Calu3 (cell line): Measurements from ENCODE around the gene CEND1. TPM values are rescaled to one million over a fixed set of nuclear protein-coding genes. Genes with fewer than 3 reads are reported as not detected.
"Not testable (repeated sequence)": the region's sequence is repeated elsewhere in the genome, so short reads cannot be mapped to it uniquely, and the experiment has no call there.

Experiments used
- BruUV-seq: library from RNA; stranded (reverse); fragments of 400-500 nt; replicated peaks from 2 replicates; lab custom pipeline; 2021; lab: Mats Ljungman, UMichigan
- CTCF ChIA-PET: fragments of 300-600 bp; sonication (Branson Sonifier 250); formaldehyde crosslinking; loops from one replicate; lab custom pipeline; 2022; ENCODE audit warnings: antibody characterized with exemption; lab: Charles Lee
- DNase-seq: peaks from one replicate; pipeline ENCODE4 v3.0.0; 2022
- H3K27ac Mint-ChIP-seq: one replicate; pipeline ENCODE4 v1.8.0; 2022; ENCODE audit warnings: mixed read lengths; ENCODE audit not compliant: unreplicated experiment
- H3K27me3 Mint-ChIP-seq: one replicate; pipeline ENCODE4 v1.8.0; 2022; ENCODE audit warnings: mixed read lengths; ENCODE audit not compliant: unreplicated experiment
- H3K36me3 Mint-ChIP-seq: one replicate; pipeline ENCODE4 v1.8.0; 2022; ENCODE audit warnings: mild to moderate bottlenecking, moderate library complexity, mixed read lengths; ENCODE audit not compliant: insufficient read depth, unreplicated experiment
- H3K4me1 Mint-ChIP-seq: one replicate; pipeline ENCODE4 v1.8.0; 2022; ENCODE audit warnings: mild to moderate bottlenecking, low read depth, mixed read lengths; ENCODE audit not compliant: unreplicated experiment
- H3K4me3 Mint-ChIP-seq: one replicate; pipeline ENCODE4 v1.8.0; 2022; ENCODE audit warnings: mild to moderate bottlenecking, low read depth, moderate library complexity, mixed read lengths; ENCODE audit not compliant: unreplicated experiment
- H3K9me3 Mint-ChIP-seq: one replicate; pipeline ENCODE4 v1.8.0; 2022; ENCODE audit warnings: low read depth, mixed read lengths; ENCODE audit not compliant: unreplicated experiment
- intact Hi-C: fragments of 100-400 bp; cut with micrococcal nuclease; formaldehyde crosslinking; loops from one replicate; pipeline ENCODE4 v1.10.0; 2022; ENCODE audit not compliant: unreplicated experiment
- total RNA-seq: library from RNA; stranded (reverse); gene quantifications from 2 replicates; pipeline ENCODE4 v1.2.3, GENCODE V29; 2022
- TF ChIP-seq, protein P1 (sequence below): fragments of 200-600 bp; IDR thresholded peaks from one replicate; pipeline ENCODE4 v1.8.0; 2022; ENCODE audit warnings: antibody characterized with exemption; ENCODE audit not compliant: unreplicated experiment

CEND1 gene
- total RNA-seq, 1 experiment from 2014 or later: not detected

DNA sequence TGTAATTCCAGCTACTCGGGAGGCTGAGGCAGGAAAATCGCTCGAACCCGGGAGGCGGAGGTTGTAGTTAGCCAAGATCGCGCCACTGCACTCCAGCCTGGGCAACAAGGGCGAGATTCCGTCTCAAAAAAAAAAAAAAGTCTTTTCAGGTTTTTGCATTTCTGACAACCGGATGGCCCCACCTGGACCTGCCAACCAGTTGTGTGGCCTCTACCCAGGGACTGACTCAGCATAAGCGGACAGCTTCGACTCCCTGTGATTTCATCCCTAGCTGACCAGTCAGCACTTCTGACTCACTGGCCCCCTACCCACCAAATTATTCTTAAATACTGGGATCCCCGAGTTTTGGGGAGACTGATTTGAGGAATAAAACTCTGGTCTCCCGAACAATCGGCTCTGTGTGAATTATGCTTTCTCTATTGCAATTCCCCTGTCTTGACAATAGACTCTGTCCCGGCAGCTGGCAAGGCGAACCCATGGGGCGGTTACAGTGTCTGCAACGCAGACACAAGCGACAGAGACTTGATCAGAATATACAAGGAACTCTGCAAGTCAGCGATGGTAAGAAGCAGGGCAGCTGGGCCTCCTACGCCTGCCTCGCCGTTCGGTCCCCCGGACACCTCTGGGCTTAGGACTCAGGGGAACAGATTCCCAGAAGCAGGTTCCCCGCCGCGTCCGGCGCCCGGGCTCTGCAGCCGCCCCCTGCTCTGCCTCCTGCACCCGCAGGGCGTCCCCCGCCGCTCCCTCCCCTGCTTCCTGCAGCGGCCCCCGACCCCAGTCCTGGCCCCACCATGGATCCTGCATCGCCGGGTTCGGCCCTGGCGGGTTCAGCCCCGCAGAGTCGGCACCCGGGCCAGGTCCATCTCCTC, 43.4 kb downstream of the CEND1 start:
- TF ChIP-seq, protein P1, sequence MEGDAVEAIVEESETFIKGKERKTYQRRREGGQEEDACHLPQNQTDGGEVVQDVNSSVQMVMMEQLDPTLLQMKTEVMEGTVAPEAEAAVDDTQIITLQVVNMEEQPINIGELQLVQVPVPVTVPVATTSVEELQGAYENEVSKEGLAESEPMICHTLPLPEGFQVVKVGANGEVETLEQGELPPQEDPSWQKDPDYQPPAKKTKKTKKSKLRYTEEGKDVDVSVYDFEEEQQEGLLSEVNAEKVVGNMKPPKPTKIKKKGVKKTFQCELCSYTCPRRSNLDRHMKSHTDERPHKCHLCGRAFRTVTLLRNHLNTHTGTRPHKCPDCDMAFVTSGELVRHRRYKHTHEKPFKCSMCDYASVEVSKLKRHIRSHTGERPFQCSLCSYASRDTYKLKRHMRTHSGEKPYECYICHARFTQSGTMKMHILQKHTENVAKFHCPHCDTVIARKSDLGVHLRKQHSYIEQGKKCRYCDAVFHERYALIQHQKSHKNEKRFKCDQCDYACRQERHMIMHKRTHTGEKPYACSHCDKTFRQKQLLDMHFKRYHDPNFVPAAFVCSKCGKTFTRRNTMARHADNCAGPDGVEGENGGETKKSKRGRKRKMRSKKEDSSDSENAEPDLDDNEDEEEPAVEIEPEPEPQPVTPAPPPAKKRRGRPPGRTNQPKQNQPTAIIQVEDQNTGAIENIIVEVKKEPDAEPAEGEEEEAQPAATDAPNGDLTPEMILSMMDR: no peak
- intact Hi-C loops: no loop called here
- Mint-ChIP-seq H3K36me3 (peaks cover 38% of the 10 kb centered on the region), H3K9me3 (no peaks in the 10 kb centered on the region), H3K4me1 (no peaks in the 10 kb centered on the region), H3K27me3 (no peaks in the 10 kb centered on the region), H3K27ac (no peak overlapping the region), H3K4me3 (peak overlapping the region; percentile 90)
- CTCF ChIA-PET: interaction anchor here (0.5 to 1.5 kb wide), 7 partner anchors 9 to 707 kb away, joined by 3 to 6 read pairs (median 4); no protein-coding TSS in a partner anchor
- no peak for DNase-seq
- BruUV-seq: no TSS peak

DNA sequence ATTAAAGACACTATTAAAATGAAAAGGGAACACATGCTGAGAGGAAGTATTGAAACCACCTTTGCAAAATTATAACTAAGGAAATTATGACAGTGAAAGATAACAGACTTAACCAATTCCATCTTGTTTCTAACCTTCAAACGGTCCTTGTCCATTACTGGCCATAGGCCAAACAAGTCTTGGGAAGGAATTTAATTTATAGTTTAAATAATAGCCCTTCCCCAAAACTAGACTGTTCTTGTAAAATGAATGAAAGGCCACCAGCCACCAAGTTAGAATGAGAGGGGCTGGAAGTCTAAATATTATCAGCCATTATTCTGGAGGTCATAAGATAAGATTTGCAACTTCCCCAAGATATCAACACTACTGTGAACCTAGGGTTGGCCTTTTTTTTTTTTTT, 44.5 kb downstream of the CEND1 start:
- Mint-ChIP-seq H3K4me3 (no peak overlapping the region), H3K36me3 (peaks cover 34% of the 10 kb centered on the region), H3K4me1 (no peaks in the 10 kb centered on the region), H3K27ac (no peak overlapping the region), H3K27me3 (no peaks in the 10 kb centered on the region), H3K9me3 (no peaks in the 10 kb centered on the region)
- intact Hi-C loops: no loop called here
- BruUV-seq: TSS peak; percentile 48
- TF ChIP-seq, protein P1: no peak
- CTCF ChIA-PET: no interaction called here
- no peak for DNase-seq

DNA sequence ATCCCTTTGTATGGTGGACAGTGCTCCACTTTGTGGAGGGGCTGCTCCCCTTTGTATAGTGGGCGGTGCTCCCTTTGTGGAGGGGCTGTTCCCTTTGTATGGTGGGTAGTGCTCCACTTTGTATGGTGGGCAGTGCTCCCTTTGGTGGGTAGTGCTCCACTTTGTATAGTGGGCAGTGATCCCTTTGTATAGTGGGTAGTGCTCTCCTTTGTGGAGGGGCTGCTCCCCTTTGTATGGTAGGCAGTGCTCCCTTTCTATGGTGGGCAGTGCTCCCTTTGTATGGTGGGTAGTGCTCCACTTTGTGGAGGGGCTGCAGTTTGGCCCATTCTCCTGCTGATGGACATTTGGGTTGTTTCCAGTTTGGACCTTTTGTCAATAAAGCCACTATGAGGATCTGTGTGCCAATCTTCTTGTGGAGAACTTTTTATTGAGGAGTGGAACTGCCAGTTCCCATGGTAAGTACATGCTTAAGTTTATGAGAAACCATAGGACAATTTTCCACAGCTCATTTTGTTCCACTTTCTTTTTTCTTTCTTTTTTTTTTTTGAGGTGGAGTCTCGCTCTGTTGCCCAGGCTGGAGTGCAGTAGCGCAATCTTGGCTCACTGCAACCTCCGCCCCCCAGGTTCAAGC, 47.2 kb downstream of the CEND1 start:
- no TSS peak for BruUV-seq
- H3K27ac Mint-ChIP-seq: no peak overlapping the region
- intact Hi-C loops: no loop called here
- TF ChIP-seq, protein P1: no peak
- no peak overlapping the region for H3K4me3 Mint-ChIP-seq
- no peak for DNase-seq
- H3K36me3 Mint-ChIP-seq: peaks cover 15% of the 10 kb centered on the region
- no peaks in the 10 kb centered on the region for H3K9me3 Mint-ChIP-seq
- H3K4me1 Mint-ChIP-seq: no peaks in the 10 kb centered on the region
- CTCF ChIA-PET: no interaction called here
- no peaks in the 10 kb centered on the region for H3K27me3 Mint-ChIP-seq

DNA sequence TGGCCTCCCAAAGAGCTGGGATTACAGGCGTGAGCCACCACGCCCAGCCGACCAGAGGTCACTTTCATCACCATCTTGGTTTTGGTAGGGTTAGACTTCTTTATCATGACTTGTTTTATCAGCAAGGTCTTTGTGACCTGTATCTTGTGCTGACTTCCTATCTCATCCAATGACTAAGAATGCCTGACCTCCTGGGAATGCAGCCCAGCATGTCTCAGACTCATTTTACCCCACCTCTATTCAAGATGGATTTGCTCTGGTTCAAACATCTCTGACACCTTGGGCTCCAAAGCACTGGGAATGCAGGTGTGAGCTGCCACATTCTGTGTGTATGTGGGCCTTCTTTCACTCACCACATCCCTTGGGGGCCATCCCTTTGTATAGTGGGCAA, 47.7 kb downstream of the CEND1 start:
- TF ChIP-seq, protein P1: no peak
- Mint-ChIP-seq H3K36me3 (peaks cover 9% of the 10 kb centered on the region), H3K4me3 (no peak overlapping the region), H3K27ac (no peak overlapping the region), H3K4me1 (no peaks in the 10 kb centered on the region), H3K9me3 (no peaks in the 10 kb centered on the region), H3K27me3 (no peaks in the 10 kb centered on the region)
- no TSS peak for BruUV-seq
- no peak for DNase-seq
- CTCF ChIA-PET: no interaction called here
- intact Hi-C loops: no loop called here

DNA sequence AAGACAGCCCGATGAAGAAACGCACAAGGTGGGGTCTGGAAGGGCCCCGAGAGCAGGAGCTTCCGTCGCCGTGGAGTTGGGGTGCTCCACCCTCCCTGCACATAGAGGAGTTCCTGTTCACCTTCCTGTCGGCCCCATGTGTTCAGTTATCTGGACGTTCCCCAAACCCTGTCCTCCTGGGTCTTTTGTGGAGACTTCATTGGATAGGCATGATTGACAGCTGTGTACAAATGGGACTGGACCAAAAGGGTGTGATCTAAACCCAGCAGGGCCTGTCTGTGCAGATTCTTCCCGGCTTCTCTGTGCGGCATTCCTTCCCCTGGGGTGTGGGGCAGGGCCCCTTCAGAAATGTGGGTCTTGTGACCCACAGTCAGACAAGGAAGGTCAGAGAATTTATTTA, 52.0 kb downstream of the CEND1 start:
- BruUV-seq, H3K4me1 Mint-ChIP-seq, H3K27me3 Mint-ChIP-seq, H3K36me3 Mint-ChIP-seq, intact Hi-C loops, H3K27ac Mint-ChIP-seq, H3K4me3 Mint-ChIP-seq, H3K9me3 Mint-ChIP-seq: not testable (repeated sequence)
- DNase-seq: peak; percentile 50
- CTCF ChIA-PET: interaction anchor here (0.7 to 0.9 kb wide), 2 partner anchors 8 to 349 kb away, joined by 3 read pairs; no protein-coding TSS in a partner anchor
